ENCODE measurements around the gene UCN2.
"Not testable (repeated sequence)": the region's sequence is repeated elsewhere in the genome, so short reads cannot be mapped to it uniquely, and the experiment has no call there.

UCN2 gene

GRCh38 chr3:48552111-48552951 lies 11.2 kb downstream of the UCN2 start:
- no peak for TF ChIP-seq ESRRG (CRISPR knock-in tag; IDR thresholded peaks at IDR 0.05)
- TF ChIP-seq, protein P1, sequence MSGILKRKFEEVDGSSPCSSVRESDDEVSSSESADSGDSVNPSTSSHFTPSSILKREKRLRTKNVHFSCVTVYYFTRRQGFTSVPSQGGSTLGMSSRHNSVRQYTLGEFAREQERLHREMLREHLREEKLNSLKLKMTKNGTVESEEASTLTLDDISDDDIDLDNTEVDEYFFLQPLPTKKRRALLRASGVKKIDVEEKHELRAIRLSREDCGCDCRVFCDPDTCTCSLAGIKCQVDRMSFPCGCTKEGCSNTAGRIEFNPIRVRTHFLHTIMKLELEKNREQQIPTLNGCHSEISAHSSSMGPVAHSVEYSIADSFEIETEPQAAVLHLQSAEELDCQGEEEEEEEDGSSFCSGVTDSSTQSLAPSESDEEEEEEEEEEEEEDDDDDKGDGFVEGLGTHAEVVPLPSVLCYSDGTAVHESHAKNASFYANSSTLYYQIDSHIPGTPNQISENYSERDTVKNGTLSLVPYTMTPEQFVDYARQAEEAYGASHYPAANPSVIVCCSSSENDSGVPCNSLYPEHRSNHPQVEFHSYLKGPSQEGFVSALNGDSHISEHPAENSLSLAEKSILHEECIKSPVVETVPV (CRISPR knock-in tag; IDR thresholded peaks at IDR 0.05), result no peak
- TF ChIP-seq ZNF70 (CRISPR knock-in tag; IDR thresholded peaks at IDR 0.05), result no peak
- no peak for TF ChIP-seq ARNTL (CRISPR knock-in tag; IDR thresholded peaks at IDR 0.05; ENCODE audit: borderline replicate concordance, low read depth)
- no peak for TF ChIP-seq TOX (CRISPR knock-in tag; IDR thresholded peaks at IDR 0.05; ENCODE audit: borderline replicate concordance)
- TF ChIP-seq BACH2 (CRISPR knock-in tag; IDR thresholded peaks at IDR 0.05; ENCODE audit: borderline replicate concordance), result no peak
- TF ChIP-seq ZFP3 (CRISPR knock-in tag; IDR thresholded peaks at IDR 0.05), result no peak
- TF ChIP-seq, protein P2, sequence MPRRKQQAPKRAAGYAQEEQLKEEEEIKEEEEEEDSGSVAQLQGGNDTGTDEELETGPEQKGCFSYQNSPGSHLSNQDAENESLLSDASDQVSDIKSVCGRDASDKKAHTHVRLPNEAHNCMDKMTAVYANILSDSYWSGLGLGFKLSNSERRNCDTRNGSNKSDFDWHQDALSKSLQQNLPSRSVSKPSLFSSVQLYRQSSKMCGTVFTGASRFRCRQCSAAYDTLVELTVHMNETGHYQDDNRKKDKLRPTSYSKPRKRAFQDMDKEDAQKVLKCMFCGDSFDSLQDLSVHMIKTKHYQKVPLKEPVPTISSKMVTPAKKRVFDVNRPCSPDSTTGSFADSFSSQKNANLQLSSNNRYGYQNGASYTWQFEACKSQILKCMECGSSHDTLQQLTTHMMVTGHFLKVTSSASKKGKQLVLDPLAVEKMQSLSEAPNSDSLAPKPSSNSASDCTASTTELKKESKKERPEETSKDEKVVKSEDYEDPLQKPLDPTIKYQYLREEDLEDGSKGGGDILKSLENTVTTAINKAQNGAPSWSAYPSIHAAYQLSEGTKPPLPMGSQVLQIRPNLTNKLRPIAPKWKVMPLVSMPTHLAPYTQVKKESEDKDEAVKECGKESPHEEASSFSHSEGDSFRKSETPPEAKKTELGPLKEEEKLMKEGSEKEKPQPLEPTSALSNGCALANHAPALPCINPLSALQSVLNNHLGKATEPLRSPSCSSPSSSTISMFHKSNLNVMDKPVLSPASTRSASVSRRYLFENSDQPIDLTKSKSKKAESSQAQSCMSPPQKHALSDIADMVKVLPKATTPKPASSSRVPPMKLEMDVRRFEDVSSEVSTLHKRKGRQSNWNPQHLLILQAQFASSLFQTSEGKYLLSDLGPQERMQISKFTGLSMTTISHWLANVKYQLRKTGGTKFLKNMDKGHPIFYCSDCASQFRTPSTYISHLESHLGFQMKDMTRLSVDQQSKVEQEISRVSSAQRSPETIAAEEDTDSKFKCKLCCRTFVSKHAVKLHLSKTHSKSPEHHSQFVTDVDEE (CRISPR knock-in tag; IDR thresholded peaks at IDR 0.05), result no peak
- TF ChIP-seq SNAI2 (CRISPR knock-in tag; IDR thresholded peaks at IDR 0.05), result no peak
- no peak for TF ChIP-seq ZNF8 (CRISPR knock-in tag; IDR thresholded peaks at IDR 0.05)
- TF ChIP-seq, protein P3, sequence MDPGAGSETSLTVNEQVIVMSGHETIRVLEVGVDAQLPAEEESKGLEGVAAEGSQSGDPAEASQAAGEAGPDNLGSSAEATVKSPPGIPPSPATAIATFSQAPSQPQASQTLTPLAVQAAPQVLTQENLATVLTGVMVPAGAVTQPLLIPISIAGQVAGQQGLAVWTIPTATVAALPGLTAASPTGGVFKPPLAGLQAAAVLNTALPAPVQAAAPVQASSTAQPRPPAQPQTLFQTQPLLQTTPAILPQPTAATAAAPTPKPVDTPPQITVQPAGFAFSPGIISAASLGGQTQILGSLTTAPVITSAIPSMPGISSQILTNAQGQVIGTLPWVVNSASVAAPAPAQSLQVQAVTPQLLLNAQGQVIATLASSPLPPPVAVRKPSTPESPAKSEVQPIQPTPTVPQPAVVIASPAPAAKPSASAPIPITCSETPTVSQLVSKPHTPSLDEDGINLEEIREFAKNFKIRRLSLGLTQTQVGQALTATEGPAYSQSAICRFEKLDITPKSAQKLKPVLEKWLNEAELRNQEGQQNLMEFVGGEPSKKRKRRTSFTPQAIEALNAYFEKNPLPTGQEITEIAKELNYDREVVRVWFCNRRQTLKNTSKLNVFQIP (CRISPR knock-in tag; IDR thresholded peaks at IDR 0.05; ENCODE audit: borderline replicate concordance, low read depth), result no peak
- no peak for ATAC-seq

GRCh38 chr3:48551651-48552050 lies 11.9 kb downstream of the UCN2 start:
- not testable (repeated sequence) for ATAC-seq

DNA sequence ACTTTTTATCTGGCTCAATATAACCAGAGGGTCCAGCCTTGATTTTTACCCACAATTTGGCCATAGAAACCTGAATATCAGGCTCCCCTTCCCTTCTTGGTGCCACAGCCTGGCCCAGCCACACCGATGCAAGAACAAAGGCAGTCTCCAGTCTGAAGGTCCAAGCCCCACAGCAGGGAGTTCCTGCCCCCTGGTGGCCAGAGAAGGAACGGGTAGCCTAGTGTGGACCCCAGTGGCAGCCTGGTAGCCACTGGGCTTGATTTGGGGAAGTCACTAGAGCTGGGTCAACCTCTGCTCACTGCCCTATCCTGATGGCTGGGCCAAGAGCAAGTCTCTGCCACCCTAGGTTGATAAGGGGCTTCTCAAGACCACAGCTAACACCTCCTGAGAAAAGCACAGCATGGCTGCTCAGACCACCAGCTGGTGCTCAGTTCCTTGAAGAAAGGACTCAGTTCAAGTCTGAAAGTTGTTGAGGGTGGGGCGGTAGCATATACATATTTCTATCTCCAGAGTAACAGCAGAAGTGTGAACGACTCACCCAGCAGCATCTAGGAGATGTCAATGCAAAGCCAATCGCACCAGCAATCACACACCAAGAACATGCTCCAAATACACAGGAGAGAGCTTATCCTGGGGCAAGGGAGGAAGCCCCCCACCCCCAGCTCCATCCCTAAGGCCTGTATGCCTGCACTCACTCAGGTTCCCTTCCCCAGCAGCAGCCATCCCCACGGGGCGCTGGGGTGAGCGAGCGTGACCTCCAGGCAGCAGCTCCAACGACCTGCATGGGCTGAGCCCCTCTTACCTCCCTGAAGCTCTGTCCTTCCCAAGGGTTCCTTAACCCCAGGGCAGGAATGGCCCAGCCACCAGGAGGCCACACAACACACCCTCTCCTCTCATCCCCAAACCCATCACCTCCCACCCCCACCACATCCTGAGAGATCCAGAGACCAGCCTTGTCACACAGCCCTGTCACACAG lies 14.6 kb downstream of the UCN2 start:
- TF ChIP-seq GLIS3 (CRISPR knock-in tag; IDR thresholded peaks at IDR 0.05) (no peak), SNAI2 (CRISPR knock-in tag; IDR thresholded peaks at IDR 0.05) (no peak), ZFP3 (CRISPR knock-in tag; IDR thresholded peaks at IDR 0.05) (no peak), CSDC2 (CRISPR knock-in tag; IDR thresholded peaks at IDR 0.05) (no peak), ISL1 (CRISPR knock-in tag; IDR thresholded peaks at IDR 0.05) (no peak)
- TF ChIP-seq, protein P4, sequence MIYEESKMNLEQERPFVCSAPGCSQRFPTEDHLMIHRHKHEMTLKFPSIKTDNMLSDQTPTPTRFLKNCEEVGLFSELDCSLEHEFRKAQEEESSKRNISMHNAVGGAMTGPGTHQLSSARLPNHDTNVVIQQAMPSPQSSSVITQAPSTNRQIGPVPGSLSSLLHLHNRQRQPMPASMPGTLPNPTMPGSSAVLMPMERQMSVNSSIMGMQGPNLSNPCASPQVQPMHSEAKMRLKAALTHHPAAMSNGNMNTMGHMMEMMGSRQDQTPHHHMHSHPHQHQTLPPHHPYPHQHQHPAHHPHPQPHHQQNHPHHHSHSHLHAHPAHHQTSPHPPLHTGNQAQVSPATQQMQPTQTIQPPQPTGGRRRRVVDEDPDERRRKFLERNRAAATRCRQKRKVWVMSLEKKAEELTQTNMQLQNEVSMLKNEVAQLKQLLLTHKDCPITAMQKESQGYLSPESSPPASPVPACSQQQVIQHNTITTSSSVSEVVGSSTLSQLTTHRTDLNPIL (CRISPR knock-in tag; IDR thresholded peaks at IDR 0.05; ENCODE audit: low read depth), result no peak
- ATAC-seq, result peak; percentile 100

- ATAC-seq, result no peak
- TF ChIP-seq ZNF8 (CRISPR knock-in tag; IDR thresholded peaks at IDR 0.05), result no peak
- no peak for TF ChIP-seq TOX (CRISPR knock-in tag; IDR thresholded peaks at IDR 0.05; ENCODE audit: borderline replicate concordance)
- TF ChIP-seq, protein P3 (CRISPR knock-in tag; IDR thresholded peaks at IDR 0.05; ENCODE audit: borderline replicate concordance, low read depth), result no peak
- no peak for TF ChIP-seq ESRRG (CRISPR knock-in tag; IDR thresholded peaks at IDR 0.05)
- no peak for TF ChIP-seq GLIS3 (CRISPR knock-in tag; IDR thresholded peaks at IDR 0.05)
- no peak for TF ChIP-seq BACH2 (CRISPR knock-in tag; IDR thresholded peaks at IDR 0.05; ENCODE audit: borderline replicate concordance)
- TF ChIP-seq, protein P4 (CRISPR knock-in tag; IDR thresholded peaks at IDR 0.05; ENCODE audit: low read depth), result no peak
- TF ChIP-seq ZFP3 (CRISPR knock-in tag; IDR thresholded peaks at IDR 0.05), result no peak
- TF ChIP-seq ZNF70 (CRISPR knock-in tag; IDR thresholded peaks at IDR 0.05), result no peak
- TF ChIP-seq, protein P1 (CRISPR knock-in tag; IDR thresholded peaks at IDR 0.05), result no peak
- TF ChIP-seq SNAI2 (CRISPR knock-in tag; IDR thresholded peaks at IDR 0.05), result no peak
- TF ChIP-seq ISL1 (CRISPR knock-in tag; IDR thresholded peaks at IDR 0.05), result no peak
- TF ChIP-seq, protein P2 (CRISPR knock-in tag; IDR thresholded peaks at IDR 0.05), result no peak
Measured at GRCh38 chr3:48548126-48548525, 15.5 kb downstream of the UCN2 start.
